Astrocyte (in vitro differentiated cells and primary cell): ENCODE measurements around the gene SH2D3A.

Source experiments
- CTCF ChIP-seq: IDR thresholded peaks from 2 replicates; pipeline ENCODE4 v1.5.1; 2011; ENCODE audit warnings: low read depth, mild to moderate bottlenecking, inconsistent platforms, low read length, moderate library complexity; ENCODE audit not compliant: insufficient read depth
- EZH2 ChIP-seq: IDR thresholded peaks from 2 replicates; pipeline ENCODE4 v1.6.1; 2012; ENCODE audit warnings: mild to moderate bottlenecking, low read length, inconsistent platforms; ENCODE audit not compliant: insufficient read depth

- TF ChIP-seq CTCF (no peak), EZH2 (no peak)
These were observed 716 bp downstream of the SH2D3A start for GRCh38 chr19:6766357-6767080.
